ENCODE measurements around the gene PANX2.

PANX2 gene

GRCh38 chr22:50221410-50222300 is 51.1 kb downstream of the PANX2 start:
- peak in 1 of 10 donors; percentile 75 for DNase-seq
- intact Hi-C loops (cut with DNase I) = no loop called here

DNA sequence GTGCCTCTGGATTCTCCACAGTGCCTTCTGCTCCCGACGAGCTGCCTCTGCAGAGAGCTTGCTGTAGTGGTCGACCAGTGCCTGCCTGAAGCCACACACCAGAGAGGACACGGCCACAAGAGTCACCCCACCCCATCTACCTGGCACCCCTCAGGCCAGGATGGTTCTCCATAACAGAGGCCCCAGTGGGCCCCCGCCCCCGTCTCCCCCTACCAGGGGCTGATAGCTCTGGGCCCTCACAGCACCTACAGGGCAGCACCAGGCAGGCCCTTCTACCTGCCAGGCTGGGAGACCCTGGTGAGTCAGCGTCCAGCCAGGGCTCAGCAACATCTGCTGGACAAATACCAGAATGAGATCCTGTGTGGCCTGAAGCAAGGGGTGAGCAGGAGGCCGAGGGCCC is 52.0 kb downstream of the PANX2 start:
- DNase-seq = peak in 1 of 10 donors; percentile 77
- intact Hi-C loops (cut with DNase I) = no loop called here

- intact Hi-C loops (cut with DNase I) = no loop called here
- no peak for DNase-seq
Measured at GRCh38 chr22:50224071-50224470, 53.5 kb downstream of the PANX2 start.

DNA sequence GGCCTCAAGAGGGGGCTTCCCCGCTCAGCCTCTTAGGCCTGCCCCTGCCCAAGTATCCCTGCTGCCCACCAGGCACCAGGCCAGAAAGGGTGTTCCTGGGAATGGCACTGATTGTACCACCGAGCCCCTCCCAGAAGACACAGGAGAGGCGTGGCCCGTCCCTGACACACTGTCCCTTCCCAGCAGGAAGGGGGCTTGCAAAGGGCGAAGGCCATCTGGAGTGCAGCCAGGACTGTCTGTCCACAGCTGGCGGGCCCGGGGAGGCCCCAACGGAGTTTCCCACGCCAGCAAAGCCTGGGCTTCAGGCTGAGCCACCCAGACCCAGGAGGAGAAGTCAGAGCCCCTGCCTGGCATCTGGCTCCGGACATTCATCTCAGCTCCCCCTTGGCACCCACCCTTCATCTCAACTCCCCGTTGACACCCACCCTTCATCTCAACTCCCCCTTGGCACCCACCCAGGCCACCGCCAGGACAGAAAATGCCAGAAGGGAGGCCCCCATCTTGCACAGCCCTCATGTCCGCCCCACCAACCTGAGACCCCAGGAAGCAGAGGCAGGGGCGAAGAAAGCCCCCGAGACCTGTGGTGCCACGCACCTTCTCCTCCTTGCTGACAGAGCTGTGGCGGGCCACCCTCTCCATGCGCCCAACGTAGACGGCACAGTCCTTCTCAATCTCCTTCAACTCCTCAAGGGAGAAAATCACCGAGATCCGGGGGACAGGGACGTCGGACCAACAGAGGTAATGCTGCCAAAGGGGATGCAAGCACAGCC is 54.9 kb downstream of the PANX2 start:
- intact Hi-C loops (cut with DNase I) = no loop called here
- peak in 1 of 10 donors; percentile 75 for DNase-seq

GRCh38 chr22:50226063-50226874 is 55.7 kb downstream of the PANX2 start:
- DNase-seq = peak in 1 of 10 donors; percentile 59
- intact Hi-C loops (cut with DNase I) = no loop called here

DNA sequence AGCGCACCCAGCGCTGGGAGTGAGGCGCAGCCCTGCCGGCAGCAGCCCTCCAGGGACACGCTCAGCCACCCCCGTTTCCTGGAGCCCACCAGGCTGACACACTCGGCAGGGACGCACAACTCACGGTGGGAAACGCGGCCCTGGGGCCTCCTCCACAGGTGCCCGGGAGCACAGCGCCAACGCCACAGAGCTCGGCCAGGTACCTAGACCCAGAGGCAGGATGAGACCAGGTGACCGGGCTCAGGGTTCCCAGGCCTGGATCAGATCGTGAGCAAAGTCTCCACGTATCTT is 56.3 kb downstream of the PANX2 start:
- intact Hi-C loops (cut with DNase I) = no loop called here

DNA sequence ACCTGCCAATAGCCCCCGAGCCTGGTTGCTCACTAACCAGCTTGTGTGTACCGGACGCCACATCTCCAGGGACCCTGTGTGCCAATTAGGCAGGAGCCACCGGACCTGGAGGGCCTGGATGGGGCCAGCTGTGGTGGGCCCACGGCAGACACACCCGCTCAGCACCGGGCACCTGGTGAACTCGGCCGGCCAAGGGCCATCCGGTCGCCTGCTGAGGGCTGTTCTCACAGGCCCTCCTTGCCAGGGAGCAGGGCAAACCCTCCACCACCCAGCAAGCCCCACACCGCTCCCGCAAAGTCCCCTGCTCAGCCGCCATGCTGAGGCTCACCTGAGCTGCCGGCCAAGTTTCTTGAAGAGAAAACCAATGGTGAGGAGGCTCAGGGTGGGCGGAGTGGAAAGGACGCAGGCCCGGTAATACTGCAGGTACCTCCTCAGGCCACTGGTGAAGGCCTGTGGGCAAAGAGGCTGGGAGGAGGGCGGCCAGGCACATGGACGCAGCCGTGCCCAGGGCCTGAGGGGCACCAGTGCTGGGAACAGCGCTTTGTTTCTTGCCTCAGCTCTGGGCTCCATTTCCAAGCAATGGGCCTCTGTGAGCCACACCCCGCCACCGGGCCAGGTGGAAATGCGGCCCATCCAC is 57.2 kb downstream of the PANX2 start:
- DNase-seq = peak in 1 of 10 donors; percentile 72
- intact Hi-C loops (cut with DNase I) = no loop called here

More for the DNA sequence above, 56.3 kb downstream of the PANX2 start:
- DNase-seq = peak in 1 of 10 donors; percentile 77

GRCh38 chr22:50228366-50228765 is 57.8 kb downstream of the PANX2 start:
- intact Hi-C loops (cut with DNase I) = no loop called here
- no peak for DNase-seq

GRCh38 chr22:50229370-50229769 is 58.8 kb downstream of the PANX2 start:
- DNase-seq = no peak
- intact Hi-C loops (cut with DNase I) = no loop called here

Data from posterior cingulate gyrus (tissue), 11 donors.